Measurements from ENCODE around the gene MUS81.
A peak's percentile ranks its signal among the peaks of the same experiment; 100 is the strongest.

MUS81 gene

DNA sequence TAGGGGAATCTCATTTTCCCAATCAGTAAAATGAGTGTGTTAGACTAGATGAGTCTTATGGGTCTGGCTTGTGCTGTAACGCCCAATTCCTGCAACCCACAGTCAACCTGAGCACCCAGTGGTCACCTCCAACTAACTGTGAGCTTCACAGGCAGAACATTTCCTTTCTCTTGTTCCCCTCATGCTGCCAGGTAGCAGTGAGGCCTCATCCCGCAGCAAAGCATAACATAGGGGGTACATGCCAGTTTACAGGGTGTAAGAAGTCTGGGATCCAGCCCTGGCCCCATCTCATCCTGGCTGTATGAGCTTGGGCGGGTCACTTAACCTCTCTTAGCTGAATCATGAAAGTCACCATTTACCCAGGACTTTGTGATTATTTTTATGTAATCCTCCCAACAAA lies 8.7 kb downstream of the MUS81 start:
- TF ChIP-seq, protein P1, sequence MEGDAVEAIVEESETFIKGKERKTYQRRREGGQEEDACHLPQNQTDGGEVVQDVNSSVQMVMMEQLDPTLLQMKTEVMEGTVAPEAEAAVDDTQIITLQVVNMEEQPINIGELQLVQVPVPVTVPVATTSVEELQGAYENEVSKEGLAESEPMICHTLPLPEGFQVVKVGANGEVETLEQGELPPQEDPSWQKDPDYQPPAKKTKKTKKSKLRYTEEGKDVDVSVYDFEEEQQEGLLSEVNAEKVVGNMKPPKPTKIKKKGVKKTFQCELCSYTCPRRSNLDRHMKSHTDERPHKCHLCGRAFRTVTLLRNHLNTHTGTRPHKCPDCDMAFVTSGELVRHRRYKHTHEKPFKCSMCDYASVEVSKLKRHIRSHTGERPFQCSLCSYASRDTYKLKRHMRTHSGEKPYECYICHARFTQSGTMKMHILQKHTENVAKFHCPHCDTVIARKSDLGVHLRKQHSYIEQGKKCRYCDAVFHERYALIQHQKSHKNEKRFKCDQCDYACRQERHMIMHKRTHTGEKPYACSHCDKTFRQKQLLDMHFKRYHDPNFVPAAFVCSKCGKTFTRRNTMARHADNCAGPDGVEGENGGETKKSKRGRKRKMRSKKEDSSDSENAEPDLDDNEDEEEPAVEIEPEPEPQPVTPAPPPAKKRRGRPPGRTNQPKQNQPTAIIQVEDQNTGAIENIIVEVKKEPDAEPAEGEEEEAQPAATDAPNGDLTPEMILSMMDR (IDR thresholded peaks at IDR 0.05) = no peak
- no peak for TF ChIP-seq ZFX (IDR thresholded peaks at IDR 0.05; ENCODE audit: borderline replicate concordance)
- H3K27ac ChIP-seq = no peak overlapping the region

DNA sequence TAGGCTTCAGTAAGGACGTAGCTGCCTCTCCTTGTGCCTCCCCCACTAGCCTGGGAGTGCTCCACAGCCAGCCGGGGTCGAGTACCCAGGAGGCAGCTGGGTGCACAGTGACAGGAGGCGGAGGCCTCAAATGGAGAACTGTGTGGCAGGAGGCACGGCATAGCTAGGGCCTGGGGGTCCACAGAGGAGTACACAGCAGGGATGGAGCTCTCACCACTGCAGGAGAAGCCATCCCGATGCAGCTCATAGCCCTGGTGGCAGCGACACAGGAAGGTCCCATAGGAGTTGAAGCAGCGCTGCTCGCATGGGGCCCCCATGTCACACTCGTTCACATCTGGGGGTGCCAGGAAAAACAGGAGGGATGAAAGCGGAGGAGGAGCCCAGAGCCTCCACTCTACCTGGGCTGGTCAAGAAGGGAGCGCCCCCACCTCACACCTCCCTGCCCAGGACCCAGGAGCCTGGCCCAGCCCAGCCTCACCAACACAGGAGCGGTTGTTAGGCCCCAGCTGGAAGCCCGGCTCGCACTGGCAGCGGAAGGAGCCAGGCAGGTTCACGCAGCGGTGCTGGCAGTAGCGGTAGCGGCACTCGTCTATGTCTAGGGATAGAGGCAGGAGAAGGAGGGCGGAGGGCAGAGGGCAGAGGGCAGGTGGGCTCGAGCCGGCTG lies 9.5 kb downstream of the MUS81 start:
- H3K27ac ChIP-seq = no peak overlapping the region
- no peak for TF ChIP-seq ZFX (IDR thresholded peaks at IDR 0.05; ENCODE audit: borderline replicate concordance)
- TF ChIP-seq, protein P1 (IDR thresholded peaks at IDR 0.05) = no peak

DNA sequence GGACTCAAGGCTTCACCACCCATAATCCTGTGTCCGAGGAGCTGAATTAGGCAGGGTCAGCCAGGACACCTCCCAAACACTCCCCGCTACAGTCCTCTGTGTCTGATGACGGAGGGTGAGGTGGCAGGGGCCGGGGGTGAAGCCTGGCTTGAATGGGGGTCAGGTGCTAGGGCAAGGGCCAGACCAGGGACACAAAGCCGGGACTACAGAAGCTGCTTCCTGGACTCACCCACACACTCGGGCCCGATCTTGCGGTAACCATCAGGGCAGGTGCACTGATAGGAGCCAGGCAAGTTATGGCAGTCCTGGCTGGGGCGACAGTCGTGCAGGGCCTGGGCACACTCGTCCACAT lies 10.1 kb downstream of the MUS81 start:
- H3K27ac ChIP-seq = no peak overlapping the region
- TF ChIP-seq, protein P1 (IDR thresholded peaks at IDR 0.05) = no peak
- TF ChIP-seq ZFX (IDR thresholded peaks at IDR 0.05; ENCODE audit: borderline replicate concordance) = no peak

DNA sequence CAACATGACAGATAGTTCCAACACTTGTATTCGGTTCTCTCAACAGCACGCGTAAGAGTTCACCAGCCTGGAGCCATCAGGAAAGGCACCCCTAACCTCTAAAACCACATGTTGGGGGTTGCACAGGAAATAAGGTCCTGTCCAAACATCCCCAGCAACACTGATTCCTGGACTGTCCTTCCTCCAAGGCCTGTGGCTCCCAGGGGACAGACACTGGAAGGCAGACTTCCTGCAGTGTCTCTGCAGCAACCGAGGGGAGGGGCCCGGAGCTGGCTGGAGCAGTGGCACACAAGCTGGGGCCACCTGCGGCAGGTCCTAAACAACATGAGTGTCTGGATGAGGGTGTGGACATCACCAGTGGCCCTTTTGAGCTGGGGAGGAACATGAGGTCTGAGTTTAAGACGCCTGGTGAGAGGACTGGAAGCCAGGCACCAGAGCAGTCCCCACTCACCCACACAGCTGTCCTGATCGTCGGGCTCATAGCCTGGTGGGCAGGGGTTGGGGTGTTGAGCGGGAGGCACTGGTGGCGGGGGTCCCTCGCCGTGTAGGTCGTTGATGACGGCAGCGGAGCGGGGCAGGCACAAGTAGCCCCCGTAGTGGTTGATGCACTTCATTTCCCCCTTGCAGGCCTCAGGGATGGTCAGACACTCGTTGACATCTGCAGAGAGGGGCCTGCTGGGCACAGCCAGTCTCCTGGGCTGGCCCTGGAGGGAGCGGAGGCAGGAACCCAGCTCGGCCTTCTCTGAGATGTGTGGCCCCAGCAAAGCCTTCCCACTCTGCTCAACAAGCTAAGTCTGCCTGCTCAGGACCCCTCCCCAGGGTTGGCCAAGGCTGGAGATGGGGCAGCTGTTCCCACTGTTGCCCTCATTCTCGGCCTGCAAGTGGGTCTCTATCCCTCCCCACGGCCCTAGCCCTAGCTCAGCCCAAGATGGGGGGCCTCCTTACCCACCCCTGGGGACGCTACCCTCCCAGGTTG lies 10.8 kb downstream of the MUS81 start:
- H3K27ac ChIP-seq = no peak overlapping the region
- TF ChIP-seq, protein P1 (IDR thresholded peaks at IDR 0.05) = no peak
- no peak for TF ChIP-seq ZFX (IDR thresholded peaks at IDR 0.05; ENCODE audit: borderline replicate concordance)

DNA sequence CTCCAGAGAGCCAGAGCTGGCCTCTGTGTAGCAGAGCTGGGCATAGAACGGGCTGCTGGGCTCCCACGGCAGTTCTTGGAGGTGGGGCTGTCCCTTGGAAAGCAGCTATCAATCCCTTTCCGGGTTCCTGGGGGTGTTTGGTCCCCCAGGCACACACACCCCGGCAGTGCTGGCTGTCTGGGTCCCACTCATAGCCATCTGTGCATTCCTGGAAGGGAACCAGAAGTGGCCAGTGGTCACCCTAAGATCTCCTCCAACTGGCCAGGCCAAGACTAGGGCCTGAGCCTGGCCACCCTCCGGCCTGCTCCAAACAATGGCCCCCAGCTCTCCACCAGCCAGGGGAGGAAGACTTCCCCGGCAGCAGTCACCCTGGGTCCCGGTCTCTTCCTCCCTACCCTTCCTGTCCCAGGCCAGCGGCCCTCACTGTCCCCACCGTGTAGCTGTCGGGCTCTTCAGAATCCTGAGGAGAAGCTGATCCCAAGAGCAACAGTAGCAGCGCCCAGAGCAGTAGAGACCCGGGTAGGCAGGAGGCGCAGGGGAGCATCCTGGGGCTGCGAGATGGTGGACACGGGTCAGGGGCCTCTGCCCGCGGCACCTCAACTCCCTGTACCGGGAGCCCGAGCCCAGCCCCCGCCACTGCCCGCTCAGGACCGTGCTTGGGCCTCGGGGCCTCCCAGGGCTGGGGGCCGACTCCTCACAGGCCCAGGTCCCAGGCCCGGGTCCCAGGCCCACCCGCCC lies 11.7 kb downstream of the MUS81 start:
- no peak overlapping the region for H3K27ac ChIP-seq
- TF ChIP-seq, protein P1 (IDR thresholded peaks at IDR 0.05) = no peak
- no peak for TF ChIP-seq ZFX (IDR thresholded peaks at IDR 0.05; ENCODE audit: borderline replicate concordance)

DNA sequence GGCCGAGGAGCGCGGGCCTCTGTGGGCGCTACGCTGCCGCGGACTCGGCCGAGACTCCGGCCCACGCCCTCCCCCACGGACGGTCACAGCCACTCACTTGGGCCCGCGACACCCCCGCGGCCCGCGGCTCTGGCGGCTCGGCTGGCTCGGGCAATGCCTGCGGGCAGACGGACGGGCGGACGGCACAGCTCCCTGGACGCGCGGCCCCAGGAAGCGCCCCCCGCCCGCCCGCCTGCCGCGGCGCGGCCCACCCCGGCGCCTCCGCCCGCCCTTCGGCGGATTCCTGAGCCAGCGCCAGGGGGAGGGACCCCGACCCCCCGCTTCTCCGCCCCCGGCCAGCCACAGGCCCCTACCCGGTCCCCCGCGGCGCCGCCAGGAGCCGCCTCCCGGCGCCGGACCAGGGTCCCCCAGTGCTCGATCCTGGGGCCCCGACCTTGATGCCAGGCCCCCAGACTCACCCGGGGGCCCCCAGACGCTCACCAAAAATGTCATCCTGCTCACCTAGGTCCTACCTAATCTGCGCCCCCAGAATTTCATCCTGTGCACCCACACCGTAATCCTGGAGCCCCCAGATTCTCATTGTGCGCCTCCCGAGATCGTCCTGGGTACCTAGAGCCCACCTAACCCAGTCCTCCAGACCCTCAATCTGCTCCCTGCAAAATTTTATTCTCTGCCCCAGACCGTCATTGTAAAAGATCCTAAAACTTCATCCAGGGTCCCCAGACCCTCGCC lies 12.5 kb downstream of the MUS81 start, which contains the start of gene EFEMP2:
Gene EFEMP2, minus strand, starts transcription at position 215 of the 732 bp plus-strand sequence. CDS start 446 bp downstream, outside the sequence.
- TF ChIP-seq, protein P1 (IDR thresholded peaks at IDR 0.05) = no peak
- TF ChIP-seq ZFX (IDR thresholded peaks at IDR 0.05; ENCODE audit: borderline replicate concordance) = no peak
- H3K27ac ChIP-seq = 0 out of 2 replicates have a peak within 1 kb of the TSS, but pooled peaks have one; percentile 34
